ENCODE results near the gene STMN3.

The STMN3 gene

DNA sequence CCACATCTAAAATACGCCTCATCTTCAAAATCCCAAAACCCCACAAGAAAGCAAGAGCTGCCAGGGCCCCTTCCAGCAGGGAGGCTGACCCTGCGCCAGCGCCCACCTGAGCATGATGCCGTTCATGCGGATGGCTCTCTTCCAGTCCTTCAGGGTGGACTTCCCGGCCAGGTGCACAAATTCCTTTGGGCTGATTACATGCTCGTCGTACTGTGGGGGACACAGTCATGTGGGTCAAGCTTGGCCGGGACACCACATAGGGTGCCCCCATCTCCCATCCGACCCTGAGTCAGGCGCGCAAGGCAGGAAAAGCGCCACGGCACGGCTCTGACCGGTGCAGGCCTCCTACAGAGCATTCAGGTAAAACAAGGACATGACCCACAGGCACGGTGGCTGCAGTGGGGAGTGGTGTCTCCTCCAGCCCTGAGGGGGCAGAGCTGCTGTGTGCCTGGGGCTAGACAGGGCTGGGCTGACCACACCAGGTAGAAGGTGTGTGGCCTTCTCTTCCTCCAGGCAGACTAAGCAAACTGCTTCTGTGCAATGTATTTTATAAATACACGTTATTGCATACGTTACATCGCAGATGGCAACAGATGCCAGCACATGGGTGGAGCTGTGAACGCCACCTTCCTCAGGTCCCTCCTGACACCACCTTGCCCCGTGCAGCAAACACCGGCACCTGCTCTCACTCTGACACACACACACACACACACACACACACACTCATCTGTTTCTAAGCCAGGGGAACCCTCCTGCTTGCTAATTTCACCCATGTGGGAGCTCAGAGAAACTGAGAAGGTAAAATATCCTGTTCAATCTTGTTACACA, 55.4 kb downstream of the STMN3 start:
- TF ChIP-seq NFRKB (IDR thresholded peaks at IDR 0.05), result no peak
- TF ChIP-seq FOXK2 (IDR thresholded peaks at IDR 0.05), result no peak
- no peak for TF ChIP-seq ARNT (IDR thresholded peaks at IDR 0.05)
- no peak for TF ChIP-seq FOXM1 (IDR thresholded peaks at IDR 0.05; ENCODE audit: borderline replicate concordance)
- no peak for TF ChIP-seq CTBP1 (IDR thresholded peaks at IDR 0.05; ENCODE audit: borderline replicate concordance)
- no peak for TF ChIP-seq ZNF384 (IDR thresholded peaks at IDR 0.05)
- TF ChIP-seq BHLHE40 (IDR thresholded peaks at IDR 0.05; ENCODE audit: borderline replicate concordance), result no peak
- TF ChIP-seq FOXA1 (IDR thresholded peaks at IDR 0.05), result no peak
- TF ChIP-seq LEF1 (IDR thresholded peaks at IDR 0.05; ENCODE audit: borderline replicate concordance), result no peak
- TF ChIP-seq ELF4 (IDR thresholded peaks at IDR 0.05), result no peak
- TF ChIP-seq SP1 (IDR thresholded peaks at IDR 0.05), result no peak
- POLR2A ChIA-PET, result no interaction called here
- DNase-seq (ENCODE audit: extremely low spot score), result no peak
- CTCF ChIA-PET, result no interaction called here

GRCh38 chr20:63596423-63596822, 56.8 kb downstream of the STMN3 start:
- ChIA-PET POLR2A (no interaction called here), CTCF (no interaction called here)
- TF ChIP-seq CTBP1 (IDR thresholded peaks at IDR 0.05; ENCODE audit: borderline replicate concordance) (no peak), FOXK2 (IDR thresholded peaks at IDR 0.05) (no peak), SP1 (IDR thresholded peaks at IDR 0.05) (no peak), FOXA1 (IDR thresholded peaks at IDR 0.05) (no peak), LEF1 (IDR thresholded peaks at IDR 0.05; ENCODE audit: borderline replicate concordance) (no peak), BHLHE40 (IDR thresholded peaks at IDR 0.05; ENCODE audit: borderline replicate concordance) (no peak), NFRKB (IDR thresholded peaks at IDR 0.05) (no peak), FOXM1 (IDR thresholded peaks at IDR 0.05; ENCODE audit: borderline replicate concordance) (no peak), ZNF384 (IDR thresholded peaks at IDR 0.05) (no peak), L3MBTL2 (conservative IDR thresholded peaks at IDR 0.05) (no peak), ELF4 (IDR thresholded peaks at IDR 0.05) (no peak), ARNT (IDR thresholded peaks at IDR 0.05) (no peak), TARDBP (IDR thresholded peaks at IDR 0.05) (no peak), HDGF (IDR thresholded peaks at IDR 0.05; ENCODE audit: borderline replicate concordance) (no peak), SUZ12 (IDR thresholded peaks at IDR 0.05) (no peak)
- TF ChIP-seq, protein P1, sequence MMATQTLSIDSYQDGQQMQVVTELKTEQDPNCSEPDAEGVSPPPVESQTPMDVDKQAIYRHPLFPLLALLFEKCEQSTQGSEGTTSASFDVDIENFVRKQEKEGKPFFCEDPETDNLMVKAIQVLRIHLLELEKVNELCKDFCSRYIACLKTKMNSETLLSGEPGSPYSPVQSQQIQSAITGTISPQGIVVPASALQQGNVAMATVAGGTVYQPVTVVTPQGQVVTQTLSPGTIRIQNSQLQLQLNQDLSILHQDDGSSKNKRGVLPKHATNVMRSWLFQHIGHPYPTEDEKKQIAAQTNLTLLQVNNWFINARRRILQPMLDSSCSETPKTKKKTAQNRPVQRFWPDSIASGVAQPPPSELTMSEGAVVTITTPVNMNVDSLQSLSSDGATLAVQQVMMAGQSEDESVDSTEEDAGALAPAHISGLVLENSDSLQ (IDR thresholded peaks at IDR 0.05), result no peak
- DNase-seq (ENCODE audit: extremely low spot score), result no peak

GRCh38 chr20:63595416-63596127, 57.7 kb downstream of the STMN3 start:
- POLR2A ChIA-PET, result no interaction called here
- no peak for TF ChIP-seq LEF1 (IDR thresholded peaks at IDR 0.05; ENCODE audit: borderline replicate concordance)
- TF ChIP-seq SUZ12 (IDR thresholded peaks at IDR 0.05), result no peak
- no peak for TF ChIP-seq BHLHE40 (IDR thresholded peaks at IDR 0.05; ENCODE audit: borderline replicate concordance)
- TF ChIP-seq FOXA1 (IDR thresholded peaks at IDR 0.05), result no peak
- TF ChIP-seq SP1 (IDR thresholded peaks at IDR 0.05), result no peak
- no peak for TF ChIP-seq FOXK2 (IDR thresholded peaks at IDR 0.05)
- no peak for TF ChIP-seq ELF4 (IDR thresholded peaks at IDR 0.05)
- no peak for DNase-seq (ENCODE audit: extremely low spot score)
- CTCF ChIA-PET, result no interaction called here

DNA sequence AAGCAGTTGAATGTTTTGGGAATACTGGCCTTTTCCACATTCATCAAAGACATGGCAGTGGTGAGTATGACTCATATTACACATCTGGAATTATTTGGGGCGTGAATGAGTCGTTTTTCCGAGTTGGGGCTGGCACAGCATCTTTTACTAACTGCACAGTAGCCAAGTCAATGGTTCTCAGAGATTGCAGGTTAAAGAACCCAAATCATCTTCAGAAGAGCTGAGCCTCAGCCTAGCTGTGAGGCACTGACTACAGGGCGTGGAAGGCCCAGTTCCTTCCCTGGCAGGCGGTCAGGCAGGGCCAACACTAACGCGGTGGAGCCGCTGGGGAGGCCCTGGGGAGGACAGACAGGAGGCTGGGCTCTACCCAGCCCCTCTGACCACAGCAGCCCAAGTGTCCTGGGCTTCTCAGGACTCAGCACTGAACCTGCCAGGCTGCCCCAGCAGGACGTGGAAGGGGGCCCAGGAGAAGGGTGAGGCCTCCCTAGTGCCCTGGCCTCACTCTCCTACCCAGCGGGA, 59.1 kb downstream of the STMN3 start:
- POLR2A ChIA-PET, result no interaction called here
- DNase-seq (ENCODE audit: extremely low spot score), result no peak
- no peak for TF ChIP-seq L3MBTL2 (conservative IDR thresholded peaks at IDR 0.05)
- TF ChIP-seq CTBP1 (IDR thresholded peaks at IDR 0.05; ENCODE audit: borderline replicate concordance), result no peak
- no peak for TF ChIP-seq FOXM1 (IDR thresholded peaks at IDR 0.05; ENCODE audit: borderline replicate concordance)
- TF ChIP-seq FOXK2 (IDR thresholded peaks at IDR 0.05), result no peak
- no peak for TF ChIP-seq HDGF (IDR thresholded peaks at IDR 0.05; ENCODE audit: borderline replicate concordance)
- no peak for TF ChIP-seq TARDBP (IDR thresholded peaks at IDR 0.05)
- TF ChIP-seq FOXA1 (IDR thresholded peaks at IDR 0.05), result no peak
- TF ChIP-seq, protein P1 (IDR thresholded peaks at IDR 0.05), result no peak
- TF ChIP-seq ELF4 (IDR thresholded peaks at IDR 0.05), result no peak
- no peak for TF ChIP-seq BHLHE40 (IDR thresholded peaks at IDR 0.05; ENCODE audit: borderline replicate concordance)
- TF ChIP-seq NFRKB (IDR thresholded peaks at IDR 0.05), result no peak
- TF ChIP-seq LEF1 (IDR thresholded peaks at IDR 0.05; ENCODE audit: borderline replicate concordance), result no peak
- no peak for TF ChIP-seq SUZ12 (IDR thresholded peaks at IDR 0.05)
- TF ChIP-seq SP1 (IDR thresholded peaks at IDR 0.05), result no peak
- CTCF ChIA-PET, result no interaction called here

DNA sequence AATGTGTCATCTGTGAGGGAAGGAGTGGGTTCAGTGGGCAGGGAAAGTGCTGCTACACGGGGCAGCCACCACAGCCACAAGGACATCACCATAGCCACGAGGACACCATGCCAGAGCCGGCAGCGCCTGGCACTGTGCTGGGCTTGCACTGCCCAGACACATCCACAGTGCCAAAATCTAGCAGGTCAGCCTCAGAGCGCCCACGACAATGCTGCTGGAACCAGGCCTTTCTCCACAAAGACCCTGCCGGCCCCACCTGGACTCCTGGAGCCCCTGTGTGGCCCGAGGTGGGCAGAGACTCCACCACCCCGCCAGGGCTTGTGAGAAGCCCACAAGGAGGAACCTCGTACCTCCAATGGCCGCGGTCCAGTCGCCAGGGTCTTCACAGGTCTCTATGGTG, 60.6 kb downstream of the STMN3 start:
- CTCF ChIA-PET, result no interaction called here
- no peak for TF ChIP-seq ZNF384 (IDR thresholded peaks at IDR 0.05)
- no peak for TF ChIP-seq ARNT (IDR thresholded peaks at IDR 0.05)
- DNase-seq (ENCODE audit: extremely low spot score), result no peak
- POLR2A ChIA-PET, result interaction anchor here (1.3 kb wide), 1 partner anchor 18 kb away, joined by 5 read pairs; no protein-coding TSS in a partner anchor

DNA sequence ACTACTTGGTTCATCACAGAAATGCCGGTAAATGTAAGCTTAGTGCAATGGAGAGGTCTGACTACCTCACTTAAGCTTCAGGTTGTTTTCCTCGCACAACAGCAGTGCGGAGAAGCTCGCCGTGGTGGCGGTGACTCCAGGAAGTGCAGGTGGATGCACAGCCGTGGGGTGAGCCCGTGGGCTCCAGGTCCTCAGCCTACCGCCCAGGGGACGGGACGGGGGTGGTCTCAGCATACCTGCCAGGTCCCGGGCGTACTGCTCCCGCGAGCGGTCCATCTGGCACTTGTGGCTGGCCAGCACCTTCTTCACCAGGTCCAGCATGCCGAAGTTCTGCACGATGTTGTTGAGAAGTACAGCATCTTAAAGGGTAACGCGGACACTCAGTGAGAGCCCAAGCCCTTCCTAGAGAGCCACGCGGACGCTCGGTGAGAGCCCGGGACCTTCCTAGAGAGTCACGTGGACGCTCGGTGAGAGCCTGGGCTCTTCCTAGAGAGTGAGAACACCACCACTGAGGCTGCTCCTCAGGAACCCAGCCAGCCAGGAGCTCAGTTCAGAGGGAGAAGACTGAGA, 61.4 kb downstream of the STMN3 start:
- no peak for TF ChIP-seq FOXM1 (IDR thresholded peaks at IDR 0.05; ENCODE audit: borderline replicate concordance)
- TF ChIP-seq, protein P1 (IDR thresholded peaks at IDR 0.05), result no peak
- no peak for TF ChIP-seq BHLHE40 (IDR thresholded peaks at IDR 0.05; ENCODE audit: borderline replicate concordance)
- no peak for TF ChIP-seq FOXK2 (IDR thresholded peaks at IDR 0.05)
- TF ChIP-seq HDGF (IDR thresholded peaks at IDR 0.05; ENCODE audit: borderline replicate concordance), result no peak
- ChIA-PET CTCF (no interaction called here), POLR2A (interaction anchor here (1.3 kb wide), 1 partner anchor 17 kb away, joined by 5 read pairs; no protein-coding TSS in a partner anchor)
- DNase-seq (ENCODE audit: extremely low spot score), result no peak
